Heart left ventricle (tissue), 16 donors: ENCODE results near the gene CALHM1. TPM values are rescaled to one million over a fixed set of nuclear protein-coding genes. Genes with fewer than 3 reads are reported as not detected.
"Not testable (repeated sequence)": the region's sequence is repeated elsewhere in the genome, so short reads cannot be mapped to it uniquely, and the experiment has no call there.

Experiments
- ATAC-seq, 4 donors: fragments of 200-7000 bp; cut with Tn5 transposase; one replicate each; pipeline ENCODE4 v1.9.1; 2020 to 2022; ENCODE audit warnings: moderate library complexity in 4 of 4, mild to moderate bottlenecking in 3 of 4, moderate number of reproducible peaks in 1 of 4
- DNase-seq, 5 donors: peaks; one replicate each; pipeline ENCODE4 v3.0.0-alpha.2; 2020
- H3K27ac ChIP-seq, 12 donors: fragments of 200-600 bp; sonication (generic) in 4 of 12; one replicate each; pipeline versions ENCODE4 v1.5.0 to v1.8.0; 2016 to 2022; ENCODE audit warnings: mild to moderate bottlenecking in 2 of 12
- H3K27me3 ChIP-seq, 9 donors: fragments of 200-600 bp; sonication (generic) in 2 of 9; one replicate each; pipeline versions ENCODE4 v1.5.1 to v1.8.0; 2016 to 2022; ENCODE audit warnings: mild to moderate bottlenecking in 3 of 9
- H3K36me3 ChIP-seq, 9 donors: fragments of 200-600 bp; sonication (generic) in 2 of 9; one replicate each; pipeline versions ENCODE4 v1.5.0 to v1.8.0; 2018 to 2022; ENCODE audit warnings: mild to moderate bottlenecking in 2 of 9
- H3K4me1 ChIP-seq, 12 donors: fragments of 200-600 bp; sonication (generic) in 4 of 12; one replicate each; pipeline versions ENCODE4 v1.5.0 to v1.8.0; 2016 to 2022; ENCODE audit warnings: mild to moderate bottlenecking in 3 of 12
- H3K4me3 ChIP-seq, 12 donors: fragments of 200-600 bp; sonication (generic) in 4 of 12; one replicate each; pipeline versions ENCODE4 v1.5.0 to v1.8.0; 2017 to 2022; ENCODE audit warnings: mild to moderate bottlenecking in 9 of 12, moderate library complexity in 4 of 12
- H3K9me3 ChIP-seq, 12 donors: fragments of 200-600 bp; sonication (generic) in 4 of 12; one replicate each; pipeline versions ENCODE4 v1.5.0 to v1.8.0; 2016 to 2022; ENCODE audit warnings: mild to moderate bottlenecking in 1 of 12
- CTCF ChIP-seq, 12 donors: fragments of 200-600 bp; sonication (generic) in 4 of 12; IDR thresholded peaks; one replicate each; pipeline versions ENCODE4 v1.5.0 to v1.8.0; 2018 to 2022; ENCODE audit warnings: antibody characterized with exemption in 12 of 12, mild to moderate bottlenecking in 5 of 12
- POLR2A ChIP-seq, 2 donors: fragments of 450-650 bp; IDR thresholded peaks; one replicate each; pipeline ENCODE4 v1.6.1; 2017; ENCODE audit warnings: antibody characterized with exemption in 2 of 2, mild to moderate bottlenecking in 2 of 2, moderate library complexity in 2 of 2
- WGBS, 4 donors: extraction: QIAGEN DNeasy Blood & Tissue Kit in 2 of 4; methylation state at CpG; one replicate each; pipeline versions ENCODE4 v1.1.5 to v1.1.7; 2013 to 2018; 5-methylcytosine and 5-hydroxymethylcytosine counted together
- intact Hi-C, 10 donors: fragments of 100-400 bp; cut with DNase I; formaldehyde crosslinking; loops; one replicate each; pipeline versions ENCODE4 v1.11.1 to v1.14.2; 2022
- polyA plus RNA-seq, 2 donors: library from polyadenylated mRNA; stranded (reverse); fragments of 200-250 nt; gene quantifications; one replicate each; pipeline ENCODE4 v1.2.3, GENCODE V29; 2013
- total RNA-seq, 9 donors: library from RNA; depleted of rRNA in 2 of 9; stranded (reverse); fragments of >200 nt in 2 of 9; fragmentation: NEBNext Ultra II Directional in 3 of 9; extraction: Animal tissue kit (Norgen Biotek cat#: 25700) in 3 of 9; gene quantifications; one replicate each; pipeline versions ENCODE4 v1.1.0 to v1.2.4, GENCODE V29; 2016 to 2023
- donor health status: ischemic (EF 13 %, LVEDD 7.1; RV severe dilation, severe dysfunction).
- donor health status: healthy with polysubstance abuse.
- donor health status: DM: no; HTN: yes; CAD: no.
- donor health status: DM: no; HTN: no; CAD: no.
- donor health status: ischemic (EF 25% LVEDD 6.9; RV normal size, moderate dysfunction).
- donor health status: ischemic (EF 25% LVEDD 5.7; RV mildly dilated, moderate dysfunction).
- donor health status: healthy.
- donor health status: DM: yes; HTN: yes; CAD: no.
- donor health status: ischemic (EF 35%, LVEDD 5.7; RV mildly dilated, moderate dysfunction).
- donor health status: nonischemic (EF 11% LVEDD 7.7; RV severe dilation, severe dysfunction).
- donor health status: DM: yes; HTN: yes; CAD: no.
- donor health status: PGD.
- donor health status: ischemic (EF 29% LVEDD 5.4; RV normal size, mild dysfunction).
- donor health status: nonischemic (EF 23%, LVEDD 6.1; RV moderate dilation, normal function).

CALHM1 gene
- total and polyA plus RNA-seq, 11 donors: not detected

- no peaks in the 10 kb centered on the region for H3K36me3 ChIP-seq
- H3K9me3 ChIP-seq: no peaks in the 10 kb centered on the region
- DNase-seq (no peak), ATAC-seq (no peak)
- peaks cover 0 to 30% (median 7%) of the 10 kb centered on the region in 12 donors for H3K4me1 ChIP-seq
- TF ChIP-seq CTCF (IDR thresholded peaks at IDR 0.05) (no peak), POLR2A (IDR thresholded peaks at IDR 0.05) (no peak)
- no peak overlapping the region for H3K27ac ChIP-seq
- 63 to 70% (median 68%) methylated on average over 2 to 5 of the region's 5 CpGs for WGBS, 4 donors
- intact Hi-C loops: no loop called here
- H3K27me3 ChIP-seq: peaks cover 0 to 37% (median 9%) of the 10 kb centered on the region in 9 donors
- peak overlapping the region in 7 of 12 donors; percentile 49 to 71 (median 66) for H3K4me3 ChIP-seq
These were observed 34.1 kb upstream of the CALHM1 start for GRCh38 chr10:103492655-103493261.

GRCh38 chr10:103491729-103492364, 33.1 kb upstream of the CALHM1 start:
- DNase-seq (peak in 1 of 5 donors; percentile 22), ATAC-seq (peak; percentile 43 to 64 (median 52))
- Histone ChIP-seq H3K9me3 (no peaks in the 10 kb centered on the region), H3K4me1 (peaks cover 0 to 30% (median 7%) of the 10 kb centered on the region in 12 donors), H3K27ac (peak overlapping the region in 1 of 12 donors; percentile 9), H3K36me3 (no peaks in the 10 kb centered on the region), H3K27me3 (peaks cover 0 to 37% (median 9%) of the 10 kb centered on the region in 9 donors), H3K4me3 (no peak overlapping the region)
- no peak for TF ChIP-seq CTCF (IDR thresholded peaks at IDR 0.05)
- no peak for TF ChIP-seq POLR2A (IDR thresholded peaks at IDR 0.05)
- intact Hi-C loops: no loop called here
- 45 to 61% (median 56%) methylated on average over 7 of the region's 7 CpGs for WGBS, 4 donors

- Histone ChIP-seq H3K27me3 (peaks cover 0 to 37% (median 9%) of the 10 kb centered on the region in 9 donors), H3K27ac (no peak overlapping the region), H3K9me3 (no peaks in the 10 kb centered on the region), H3K4me3 (no peak overlapping the region), H3K36me3 (no peaks in the 10 kb centered on the region), H3K4me1 (peaks cover 0 to 30% (median 7%) of the 10 kb centered on the region in 12 donors)
- no peak for DNase-seq
- 91 to 100% (median 97%) methylated on average over 1 of the region's 1 CpG for WGBS, 4 donors
- ATAC-seq: peak in 1 of 4 donors; percentile 13
- TF ChIP-seq POLR2A (IDR thresholded peaks at IDR 0.05) (no peak), CTCF (IDR thresholded peaks at IDR 0.05) (no peak)
- intact Hi-C loops: no loop called here
These were observed 32.2 kb upstream of the CALHM1 start for GRCh38 chr10:103490986-103491314.

GRCh38 chr10:103487410-103487708, 28.7 kb upstream of the CALHM1 start:
- no peak for TF ChIP-seq CTCF (IDR thresholded peaks at IDR 0.05)
- TF ChIP-seq POLR2A (IDR thresholded peaks at IDR 0.05): no peak
- no peak for ATAC-seq
- H3K27ac ChIP-seq: no peak overlapping the region
- no peaks in the 10 kb centered on the region for H3K36me3 ChIP-seq
- H3K4me3 ChIP-seq: no peak overlapping the region
- WGBS, 4 donors: 84 to 96% (median 90%) methylated on average over 2 of the region's 2 CpGs
- intact Hi-C loops: loop anchor here in 2 of 10 donors (2.0 kb wide), 1 partner anchor 71 kb away; no protein-coding TSS in a partner anchor
- H3K27me3 ChIP-seq: peaks cover 0 to 2% (median 0%) of the 10 kb centered on the region in 9 donors
- DNase-seq: no peak
- no peaks in the 10 kb centered on the region for H3K9me3 ChIP-seq
- H3K4me1 ChIP-seq: peaks cover 0 to 12% (median 0%) of the 10 kb centered on the region in 12 donors

GRCh38 chr10:103486635-103487409, 28.1 kb upstream of the CALHM1 start:
- not testable (repeated sequence) for H3K4me3 ChIP-seq, H3K4me1 ChIP-seq, H3K36me3 ChIP-seq, H3K27me3 ChIP-seq, ATAC-seq, DNase-seq, H3K9me3 ChIP-seq
- 86 to 91% (median 88%) methylated on average over 8 of the region's 8 CpGs for WGBS, 4 donors
- intact Hi-C loops: loop anchor here in 2 of 10 donors (2.0 kb wide), 1 partner anchor 70 kb away; no protein-coding TSS in a partner anchor
- H3K27ac ChIP-seq: peak overlapping the region in 1 of 12 donors; percentile 24
